CD4-positive, alpha-beta T cell (primary cell): ENCODE measurements around the gene KRT13. TPM values are rescaled to one million over a fixed set of nuclear protein-coding genes. Genes with fewer than 3 reads are reported as not detected.

Source experiments
- ATAC-seq: fragments of 200-7000 bp; cut with Tn5 transposase; one replicate; pipeline ENCODE4 v1.10.0; 2022; ENCODE audit warnings: mild to moderate bottlenecking; ENCODE audit not compliant: poor library complexity
- CTCF ChIA-PET: fragments of 350-600 bp; sonication (Branson Sonifier 250); formaldehyde crosslinking; loops from one replicate; lab custom pipeline; 2021; ENCODE audit warnings: antibody characterized with exemption, inconsistent platforms; lab: Charles Lee
- POLR2A ChIA-PET: fragments of 350-600 bp; sonication (Branson Sonifier 250); formaldehyde crosslinking; loops from one replicate; lab custom pipeline; 2021; ENCODE audit warnings: antibody characterized with exemption, inconsistent platforms; lab: Charles Lee
- DNase-seq, 14 experiments: peaks; one replicate each; pipeline ENCODE4 v3.0.0-alpha.2; 2013 to 2020; ENCODE audit warnings: mixed read lengths in 2 of 14
- H3K27ac ChIP-seq, 2 donors: one replicate each; pipeline versions ENCODE4 v1.5.1 to v1.7.0; 2013; ENCODE audit warnings: low read length in 2 of 2, low read depth in 1 of 2, mild to moderate bottlenecking in 1 of 2
- H3K27me3 ChIP-seq, 2 experiments: 1 replicate in 1 of 2; 2 replicates in 1 of 2; pipeline versions ENCODE4 v1.6.1 to v1.7.0; 2013; ENCODE audit warnings: low read length in 2 of 2, control low read depth in 1 of 2, mild to moderate bottlenecking in 1 of 2, moderate library complexity in 1 of 2; ENCODE audit not compliant: insufficient read depth in 2 of 2, control insufficient read depth in 1 of 2
- H3K36me3 ChIP-seq: one replicate; pipeline ENCODE4 v1.6.1; 2013; ENCODE audit warnings: low read length, control low read depth; ENCODE audit not compliant: insufficient read depth
- H3K4me1 ChIP-seq: one replicate; pipeline ENCODE4 v1.6.1; 2013; ENCODE audit warnings: low read length, control low read depth; ENCODE audit not compliant: insufficient read depth
- H3K4me3 ChIP-seq: one replicate; pipeline ENCODE4 v1.5.1; 2013; ENCODE audit warnings: mild to moderate bottlenecking, low read length, moderate library complexity
- H3K9me3 ChIP-seq, 2 experiments: 1 replicate in 1 of 2; 2 replicates in 1 of 2; pipeline versions ENCODE4 v1.6.1 to v1.7.0; 2013; ENCODE audit warnings: low read length in 2 of 2, mild to moderate bottlenecking in 2 of 2, control low read depth in 1 of 2, moderate library complexity in 1 of 2; ENCODE audit not compliant: control insufficient read depth in 1 of 2, insufficient read depth in 1 of 2
- H3K27ac Mint-ChIP-seq: one replicate; pipeline ENCODE4 v1.8.0; 2020; ENCODE audit warnings: mixed read lengths
- H3K27me3 Mint-ChIP-seq: one replicate; pipeline ENCODE4 v1.8.0; 2021; ENCODE audit warnings: mixed read lengths
- H3K36me3 Mint-ChIP-seq: one replicate; pipeline ENCODE4 v1.8.0; 2021; ENCODE audit warnings: low read depth, mixed read lengths
- H3K4me1 Mint-ChIP-seq: one replicate; pipeline ENCODE4 v1.8.0; 2021; ENCODE audit warnings: low read depth, mixed read lengths
- H3K4me3 Mint-ChIP-seq: one replicate; pipeline ENCODE4 v1.8.0; 2020; ENCODE audit warnings: mild to moderate bottlenecking, mixed read lengths
- H3K9me3 Mint-ChIP-seq: one replicate; pipeline ENCODE4 v1.8.0; 2020; ENCODE audit warnings: mixed read lengths
- intact Hi-C, 2 experiments: fragments of 100-400 bp; cut with DNase I in 1 of 2; cut with micrococcal nuclease in 1 of 2; formaldehyde crosslinking; loops; one replicate each; pipeline versions ENCODE4 v1.15.1 to v1.9.0; 2023 to 2025; cut with DNase I, micrococcal nuclease
- polyA plus RNA-seq, 2 donors: library from polyadenylated mRNA; unstranded; fragments of 120-200 nt; gene quantifications; one replicate each; pipeline ENCODE4 v1.2.1, GENCODE V29; 2013
- total RNA-seq, 174 experiments: library from RNA in 2 of 174; stranded (reverse) in 2 of 174; gene quantifications; one replicate each; pipeline ENCODE4 v1.2.3 and lab custom pipeline; 2021 to 2026
- TF ChIP-seq, protein P1 (sequence below): fragments of 200-600 bp; IDR thresholded peaks from one replicate; pipeline ENCODE4 v1.8.0; 2022; ENCODE audit warnings: antibody characterized with exemption, mild to moderate bottlenecking

The KRT13 gene
- not detected for total RNA-seq
- not detected for polyA plus RNA-seq (2013, experiment 1 of 2)
- polyA plus RNA-seq (2013, experiment 2 of 2): not detected
- total RNA-seq (lab: John Stamatoyannopoulos, UW): 0 to 0.20 (median 0) reads per million in 172 experiments

DNA sequence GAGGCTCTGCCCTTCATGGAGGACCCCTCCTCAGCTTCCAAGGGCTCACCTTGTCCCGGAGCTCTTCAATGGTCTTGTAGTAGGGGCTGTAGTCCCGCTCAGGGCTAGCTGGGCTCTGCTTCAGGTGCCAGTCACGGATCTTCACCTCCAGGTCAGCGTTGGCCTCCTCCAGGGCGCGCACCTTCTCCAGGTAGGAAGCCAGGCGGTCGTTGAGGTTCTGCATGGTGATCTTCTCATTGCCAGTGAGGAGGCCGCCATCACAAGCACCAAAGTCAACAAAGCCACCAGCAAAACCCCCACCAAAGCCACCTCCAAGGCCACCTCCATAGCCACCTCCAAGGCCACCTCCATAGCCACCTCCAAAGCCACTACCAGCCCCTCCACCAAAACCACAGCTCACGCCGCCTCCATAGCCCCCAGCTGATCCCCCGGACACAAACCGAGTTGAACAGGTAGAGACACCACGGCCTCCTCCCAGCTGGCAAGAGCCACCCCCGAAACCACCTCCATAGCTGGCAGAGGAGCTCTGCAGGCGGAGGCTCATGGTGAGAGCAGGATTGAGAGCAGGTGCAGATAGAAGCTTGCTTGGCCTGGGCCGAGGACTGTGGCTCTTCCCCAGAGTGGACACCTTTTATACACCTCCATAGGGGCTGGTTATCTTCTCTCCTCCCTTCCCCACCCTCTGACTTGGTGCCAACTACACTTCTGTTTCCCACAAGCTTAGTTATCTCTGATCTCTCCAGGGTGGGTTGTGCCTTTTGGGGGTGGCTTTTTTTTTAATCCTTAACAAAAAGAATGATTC is at the start of gene KRT13:
KRT13 (minus strand) TSS at position 606 of the 802 bp plus-strand sequence; CDS start at position 544, 62 bp downstream.
- H3K36me3 Mint-ChIP-seq: no peaks in the 10 kb centered on the region
- no peak for ATAC-seq
- H3K9me3 ChIP-seq: no peaks in the 10 kb centered on the region

DNA sequence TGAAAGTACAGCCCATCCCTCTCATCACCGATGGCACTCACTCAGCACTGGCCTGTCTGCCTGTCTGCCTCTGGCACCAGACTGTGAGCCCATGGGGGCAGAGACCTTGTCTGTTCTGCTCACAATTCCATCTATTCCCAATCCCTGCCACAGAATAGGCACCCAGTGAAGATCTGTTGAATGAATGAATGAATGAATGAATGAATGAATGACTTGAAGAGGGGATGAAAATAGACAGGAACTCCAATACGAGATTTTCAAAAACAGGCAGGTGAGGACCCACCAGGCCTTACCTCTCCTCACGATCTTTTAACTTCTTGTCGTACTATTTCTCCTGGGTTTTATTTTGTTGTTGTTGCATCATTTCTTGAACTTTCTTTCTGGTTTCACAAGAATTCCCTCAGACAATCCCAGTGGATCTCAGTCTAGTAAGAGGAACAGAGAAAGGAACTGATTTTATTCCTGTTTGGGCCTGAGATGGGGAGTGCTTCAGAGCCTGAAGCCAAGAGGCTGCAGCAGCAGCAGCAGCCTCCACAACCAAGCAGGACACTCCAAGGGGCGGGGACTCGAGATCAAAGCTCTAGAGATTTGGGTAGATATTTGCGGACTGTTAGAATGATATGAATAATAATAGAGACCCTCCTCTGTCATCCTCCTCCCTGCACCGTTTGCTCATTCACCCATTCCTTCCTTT is 48.7 kb upstream of the KRT13 start:
- no peak for DNase-seq
- Histone ChIP-seq H3K27ac (no peak overlapping the region), H3K4me3 (no peak overlapping the region), H3K4me1 (peaks cover 7% of the 10 kb centered on the region), H3K36me3 (no peaks in the 10 kb centered on the region), H3K9me3 (no peaks in the 10 kb centered on the region), H3K27me3 (peaks cover 12 to 15% of the 10 kb centered on the region in 2 experiments)
- intact Hi-C loops: no loop called here
- H3K9me3 Mint-ChIP-seq: no peaks in the 10 kb centered on the region
- peaks cover 38% of the 10 kb centered on the region for H3K27me3 Mint-ChIP-seq
- TF ChIP-seq, protein P1, sequence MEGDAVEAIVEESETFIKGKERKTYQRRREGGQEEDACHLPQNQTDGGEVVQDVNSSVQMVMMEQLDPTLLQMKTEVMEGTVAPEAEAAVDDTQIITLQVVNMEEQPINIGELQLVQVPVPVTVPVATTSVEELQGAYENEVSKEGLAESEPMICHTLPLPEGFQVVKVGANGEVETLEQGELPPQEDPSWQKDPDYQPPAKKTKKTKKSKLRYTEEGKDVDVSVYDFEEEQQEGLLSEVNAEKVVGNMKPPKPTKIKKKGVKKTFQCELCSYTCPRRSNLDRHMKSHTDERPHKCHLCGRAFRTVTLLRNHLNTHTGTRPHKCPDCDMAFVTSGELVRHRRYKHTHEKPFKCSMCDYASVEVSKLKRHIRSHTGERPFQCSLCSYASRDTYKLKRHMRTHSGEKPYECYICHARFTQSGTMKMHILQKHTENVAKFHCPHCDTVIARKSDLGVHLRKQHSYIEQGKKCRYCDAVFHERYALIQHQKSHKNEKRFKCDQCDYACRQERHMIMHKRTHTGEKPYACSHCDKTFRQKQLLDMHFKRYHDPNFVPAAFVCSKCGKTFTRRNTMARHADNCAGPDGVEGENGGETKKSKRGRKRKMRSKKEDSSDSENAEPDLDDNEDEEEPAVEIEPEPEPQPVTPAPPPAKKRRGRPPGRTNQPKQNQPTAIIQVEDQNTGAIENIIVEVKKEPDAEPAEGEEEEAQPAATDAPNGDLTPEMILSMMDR: no peak
- H3K27ac Mint-ChIP-seq: no peak overlapping the region
- ChIA-PET POLR2A (no interaction called here), CTCF (interaction anchor here (1.9 kb wide), 1 partner anchor 94 kb away, joined by 8 read pairs; no protein-coding TSS in a partner anchor)
- no peak for ATAC-seq
- no peak overlapping the region for H3K4me3 Mint-ChIP-seq
- H3K36me3 Mint-ChIP-seq: no peaks in the 10 kb centered on the region
- peaks cover 4% of the 10 kb centered on the region for H3K4me1 Mint-ChIP-seq

More for the DNA sequence above, at the start of gene KRT13:
- no peak within 1 kb of the TSS for H3K4me3 ChIP-seq
- no peaks in the 10 kb centered on the region for H3K4me1 ChIP-seq
- intact Hi-C loops: no loop called here
- CTCF ChIA-PET: no interaction called here
- H3K36me3 ChIP-seq: no peaks in the 10 kb centered on the region
- Mint-ChIP-seq H3K4me1 (no peaks in the 10 kb centered on the region), H3K9me3 (no peaks in the 10 kb centered on the region), H3K4me3 (no peak within 1 kb of the TSS), H3K27me3 (no peaks in the 10 kb centered on the region), H3K27ac (no peak within 1 kb of the TSS)
- no peak for DNase-seq
- POLR2A ChIA-PET: no interaction called here
- H3K27me3 ChIP-seq: no peaks in the 10 kb centered on the region
- no peak within 1 kb of the TSS for H3K27ac ChIP-seq
- TF ChIP-seq, protein P1: no peak

DNA sequence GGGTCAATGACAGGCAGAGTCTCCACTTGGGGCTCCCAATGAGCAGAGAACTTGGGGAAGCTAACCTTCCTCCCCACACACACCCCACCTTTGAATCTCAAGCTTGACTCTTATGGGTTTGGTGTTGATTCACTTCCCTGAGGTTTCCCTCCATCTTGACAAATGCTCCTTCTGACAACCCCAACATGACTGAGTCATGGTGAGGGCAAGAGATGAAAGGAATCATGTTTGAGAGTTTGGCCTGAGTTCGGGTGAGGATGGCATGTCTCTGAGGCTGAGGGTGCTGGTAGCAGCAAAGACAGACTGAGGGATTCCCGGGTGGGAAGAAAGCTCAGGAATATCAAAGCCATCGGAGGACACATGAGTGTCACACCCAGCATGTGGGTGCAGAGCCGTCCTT is 47.8 kb upstream of the KRT13 start:
- ChIA-PET CTCF (no interaction called here), POLR2A (no interaction called here)
- TF ChIP-seq, protein P1: no peak
- Mint-ChIP-seq H3K27ac (no peak overlapping the region), H3K9me3 (no peaks in the 10 kb centered on the region), H3K27me3 (peaks cover 33% of the 10 kb centered on the region), H3K4me3 (no peak overlapping the region), H3K4me1 (peaks cover 9% of the 10 kb centered on the region), H3K36me3 (no peaks in the 10 kb centered on the region)
- peaks cover 6 to 11% of the 10 kb centered on the region in 2 experiments for H3K27me3 ChIP-seq
- ATAC-seq (no peak), DNase-seq (no peak)
- no peak overlapping the region for H3K27ac ChIP-seq
- peaks cover 16% of the 10 kb centered on the region for H3K4me1 ChIP-seq
- intact Hi-C loops: no loop called here
- no peaks in the 10 kb centered on the region for H3K9me3 ChIP-seq
- no peaks in the 10 kb centered on the region for H3K36me3 ChIP-seq
- no peak overlapping the region for H3K4me3 ChIP-seq
